ENCODE results near the gene DCDC2C.

DNA sequence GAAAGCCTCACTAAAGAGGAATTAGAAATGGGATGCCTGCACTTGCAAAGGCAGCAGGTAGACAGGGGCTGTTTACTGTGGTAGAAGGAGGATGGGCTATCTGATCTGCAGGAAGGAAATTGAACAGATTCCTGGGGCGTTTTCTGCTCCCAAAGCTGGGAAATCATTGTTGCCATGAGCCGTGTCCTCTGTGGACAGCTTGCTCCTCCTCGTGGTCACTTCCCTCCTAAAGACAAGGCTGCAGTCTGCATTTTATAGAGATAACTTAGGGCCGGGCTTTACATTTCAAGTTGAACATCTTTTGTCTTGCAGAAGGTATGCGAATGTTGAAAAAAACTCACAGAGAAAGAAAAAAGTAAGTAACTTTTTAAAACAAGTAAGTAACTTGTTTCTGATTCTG is 50.9 kb downstream of the DCDC2C start:
- TF ChIP-seq CTCF (IDR thresholded peaks at IDR 0.05; ENCODE audit: borderline replicate concordance, extremely low read depth, low read length, poor library complexity, severe bottlenecking) (no peak), EZH2 (IDR thresholded peaks at IDR 0.05; ENCODE audit: borderline replicate concordance, low read depth, low read length, severe bottlenecking) (no peak)
